HL-60 (cell line): ENCODE results near the gene ZMYND8.
A peak's percentile ranks its signal among the peaks of the same experiment; 100 is the strongest.

Source experiments
- DNase-seq, 2 experiments: peaks; one replicate each; pipeline ENCODE4 v3.0.0-alpha.2; 2010 to 2020; ENCODE audit warnings: low read depth in 1 of 2, low spot score in 1 of 2
- H3K27ac ChIP-seq: fragments of 250-450 bp; sonication (Bioruptor Pico); replicated peaks from 2 replicates; pipeline ENCODE4 v1.5.1; 2020; ENCODE audit warnings: mild to moderate bottlenecking, moderate library complexity
- H3K27me3 ChIP-seq: fragments of 250-450 bp; sonication (Bioruptor Pico); 2 replicates; pipeline ENCODE4 v1.5.1; 2021; ENCODE audit warnings: mild to moderate bottlenecking, moderate library complexity; ENCODE audit not compliant: insufficient read depth, poor library complexity, severe bottlenecking
- H3K4me3 ChIP-seq: replicated peaks from 2 replicates; pipeline ENCODE4 v1.5.1; 2011; ENCODE audit warnings: mild to moderate bottlenecking, control low read depth, low read length; ENCODE audit not compliant: insufficient read depth
- CTCF ChIP-seq: IDR thresholded peaks from one replicate; pipeline ENCODE4 v1.5.1; 2011; ENCODE audit warnings: low read length, control low read depth, inconsistent platforms; ENCODE audit not compliant: insufficient read depth
- GABPA ChIP-seq: IDR thresholded peaks from 2 replicates; pipeline ENCODE4 v1.6.1; 2012; ENCODE audit warnings: low read depth
- POLR2AphosphoS5 ChIP-seq: IDR thresholded peaks from 2 replicates; pipeline ENCODE4 v1.6.1; 2012; ENCODE audit warnings: low read depth
- REST ChIP-seq: IDR thresholded peaks from 2 replicates; pipeline ENCODE4 v1.6.1; 2012; ENCODE audit warnings: low read depth; ENCODE audit not compliant: insufficient replicate concordance
- SPI1 ChIP-seq: IDR thresholded peaks from 2 replicates; pipeline ENCODE4 v1.6.1; 2012; ENCODE audit warnings: low read depth, mild to moderate bottlenecking, borderline replicate concordance

The ZMYND8 gene

GRCh38 chr20:47319517-47320252 lies 36.8 kb downstream of the ZMYND8 start:
- H3K4me3 ChIP-seq, result no peak overlapping the region
- TF ChIP-seq CTCF, result no peak
- TF ChIP-seq SPI1, result peak; percentile 78
- DNase-seq, result peak in 1 of 2 experiments; percentile 57
- peak overlapping the region; percentile 72 for H3K27ac ChIP-seq
- H3K27me3 ChIP-seq, result no peaks in the 10 kb centered on the region

GRCh38 chr20:47318586-47319516 lies 37.6 kb downstream of the ZMYND8 start:
- no peak for TF ChIP-seq GABPA
- no peak for TF ChIP-seq CTCF
- no peak for TF ChIP-seq REST
- no peak for TF ChIP-seq POLR2AphosphoS5
- TF ChIP-seq SPI1, result no peak
- peak; percentile 22 to 59 for DNase-seq
- Histone ChIP-seq H3K27me3 (no peaks in the 10 kb centered on the region), H3K4me3 (no peak overlapping the region), H3K27ac (peak overlapping the region; percentile 72)

- no peak overlapping the region for H3K4me3 ChIP-seq
- H3K27me3 ChIP-seq, result no peaks in the 10 kb centered on the region
- no peak for TF ChIP-seq SPI1
- TF ChIP-seq GABPA, result no peak
- no peak for TF ChIP-seq POLR2AphosphoS5
- TF ChIP-seq REST, result no peak
- TF ChIP-seq CTCF, result no peak
- DNase-seq, result peak; percentile 23 to 48
- H3K27ac ChIP-seq, result peak overlapping the region; percentile 72
Measured at GRCh38 chr20:47318027-47318585, 38.4 kb downstream of the ZMYND8 start.
